GM19452 (cell line): ENCODE measurements around the gene TBX18.

Experiments used
- ATAC-seq: cut with Tn5 transposase; IDR thresholded peaks from one replicate; pipeline ENCODE4 v1.9.1; 2021; ENCODE audit not compliant: unreplicated experiment

Gene TBX18

DNA sequence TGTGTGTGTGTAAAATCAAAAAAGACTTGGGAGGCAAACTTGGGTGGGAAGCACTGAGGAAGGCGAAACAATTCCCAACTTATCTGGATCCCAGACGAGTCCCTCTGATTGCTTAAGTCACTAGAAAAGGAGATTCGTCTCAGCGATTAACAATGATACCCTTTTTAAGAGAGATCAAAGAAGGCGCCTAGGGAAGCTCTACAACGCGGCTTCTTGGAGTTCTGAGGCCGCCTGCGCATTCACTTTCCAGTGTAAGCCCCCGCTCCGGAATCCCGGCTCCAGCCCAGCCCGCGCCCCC, 8.7 kb upstream of the TBX18 start:
- ATAC-seq: no peak

DNA sequence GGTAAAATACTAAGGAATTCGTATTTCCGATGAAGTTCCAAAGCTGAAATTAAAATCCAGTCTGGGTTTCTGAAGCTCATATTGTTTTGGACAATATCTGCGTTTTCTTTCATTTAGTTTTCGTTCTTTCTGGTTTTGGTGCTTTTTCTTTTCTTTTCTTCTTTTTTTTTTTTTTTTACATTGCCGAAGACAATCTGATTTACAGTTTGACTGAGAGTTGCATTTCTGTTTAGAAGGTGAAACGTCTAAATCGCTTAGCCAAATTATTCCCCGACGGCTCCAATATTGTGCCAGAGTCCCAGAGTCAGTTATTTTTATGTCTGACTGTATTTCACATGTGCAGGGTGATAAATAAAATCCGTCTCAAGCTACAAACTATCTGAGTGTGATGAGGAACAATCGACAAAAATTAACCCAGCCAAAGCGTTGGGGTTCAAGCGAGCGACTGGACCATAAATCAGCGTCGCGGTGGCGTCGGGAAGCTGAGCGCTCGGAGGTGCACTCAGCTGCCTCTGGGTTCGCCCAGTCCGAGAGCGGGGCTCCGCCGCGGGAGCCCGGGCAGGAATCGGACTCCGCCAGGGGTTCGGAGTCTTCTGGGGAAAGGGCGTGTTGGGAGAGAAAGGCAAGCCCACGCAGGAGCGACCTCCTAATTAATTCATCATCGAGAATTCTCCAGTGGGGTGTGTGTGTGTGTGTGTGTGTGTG, 8.2 kb upstream of the TBX18 start:
- no peak for ATAC-seq

DNA sequence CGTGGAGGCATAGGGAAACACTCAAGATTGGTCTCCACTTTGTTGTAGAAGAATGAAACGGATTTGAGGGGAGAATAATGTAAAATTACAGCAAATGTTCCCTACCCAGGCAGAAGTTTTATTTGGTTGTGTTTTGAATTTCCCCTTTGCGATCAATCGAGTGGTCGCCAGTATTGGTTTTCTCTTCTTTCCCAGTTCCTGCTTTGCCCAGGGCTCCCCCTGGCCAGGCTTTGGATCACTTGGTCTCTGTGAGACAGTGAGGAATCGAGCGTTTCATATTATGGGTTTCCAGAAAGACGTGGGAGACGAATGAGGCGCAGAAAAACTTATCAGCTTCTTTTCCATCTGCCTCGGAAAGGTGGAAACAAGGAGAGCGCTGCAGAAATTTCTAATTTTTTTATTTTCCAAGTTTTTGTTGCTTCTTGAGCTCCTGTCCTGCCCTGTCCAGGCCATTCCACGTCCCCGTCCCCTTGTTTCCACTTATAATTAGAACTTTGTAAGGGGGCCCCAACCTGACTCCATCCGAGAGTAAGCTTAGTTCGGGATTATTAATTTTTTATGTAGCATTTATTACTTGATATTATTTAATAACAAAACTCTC, 7.5 kb upstream of the TBX18 start:
- ATAC-seq: no peak

DNA sequence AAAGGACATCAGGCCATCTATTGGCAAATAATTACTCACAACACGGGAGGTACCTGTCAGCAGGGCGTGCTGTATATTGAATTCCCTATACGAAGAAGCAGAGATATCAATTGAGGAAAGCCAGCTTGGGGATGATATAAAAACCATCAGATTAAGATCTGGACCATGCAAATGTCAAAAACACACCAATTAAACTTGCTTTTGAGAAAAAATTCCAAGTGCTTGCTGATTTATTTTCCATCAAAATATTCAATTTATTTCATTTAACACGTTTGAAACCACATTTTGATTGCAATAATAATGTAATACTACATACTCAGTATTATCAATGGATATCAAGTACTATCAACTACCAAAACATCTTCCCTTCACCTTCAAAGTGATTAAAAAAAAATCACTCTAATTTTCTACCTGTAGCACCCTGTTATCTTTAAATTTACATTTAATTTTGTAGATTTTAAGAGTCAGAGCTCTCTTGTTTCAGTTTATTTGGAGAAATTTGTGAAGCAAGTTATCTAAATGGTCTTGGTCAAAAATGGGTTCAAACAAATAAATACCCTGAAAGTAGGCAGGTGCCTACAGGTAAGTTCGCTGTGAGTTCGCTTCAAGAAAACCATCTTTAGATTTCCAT, 6.8 kb upstream of the TBX18 start:
- ATAC-seq: no peak

DNA sequence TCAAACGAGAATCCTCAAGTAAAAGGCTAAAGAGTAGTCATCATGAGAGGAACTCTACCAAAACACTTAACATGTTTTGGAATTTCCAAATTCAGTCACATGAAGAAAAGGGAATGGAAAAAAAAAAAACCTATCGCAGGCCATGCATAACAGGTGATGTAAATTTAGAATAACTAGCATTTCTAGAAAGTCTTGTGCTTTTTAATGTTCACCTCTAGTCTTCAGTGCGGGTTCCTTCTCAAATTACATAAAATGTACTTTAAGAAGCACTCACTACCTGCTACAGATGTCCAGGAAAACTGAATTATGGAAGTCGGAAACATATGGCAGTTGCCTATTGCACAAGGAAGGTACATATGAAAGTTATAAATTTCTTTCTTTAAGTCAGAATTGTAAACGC, 6.1 kb upstream of the TBX18 start:
- ATAC-seq: no peak

DNA sequence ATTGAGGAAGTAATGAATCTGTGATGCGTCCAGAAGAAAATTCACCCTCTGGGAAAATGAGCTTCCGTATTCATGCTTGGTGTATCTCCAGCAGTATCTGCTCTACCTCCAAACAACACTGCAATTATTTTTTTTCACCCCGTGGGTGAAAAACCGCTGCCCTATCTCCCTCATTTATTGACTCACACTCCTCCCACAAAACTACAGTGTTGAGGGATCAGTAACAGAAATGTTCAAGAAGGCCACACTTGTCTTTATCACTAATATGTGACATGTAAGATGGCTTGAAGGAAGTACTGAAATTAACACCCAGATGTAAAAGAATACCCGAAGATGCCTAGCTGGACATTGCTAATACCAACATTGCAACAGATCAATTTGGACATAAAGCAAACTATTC, 4.9 kb upstream of the TBX18 start:
- no peak for ATAC-seq

DNA sequence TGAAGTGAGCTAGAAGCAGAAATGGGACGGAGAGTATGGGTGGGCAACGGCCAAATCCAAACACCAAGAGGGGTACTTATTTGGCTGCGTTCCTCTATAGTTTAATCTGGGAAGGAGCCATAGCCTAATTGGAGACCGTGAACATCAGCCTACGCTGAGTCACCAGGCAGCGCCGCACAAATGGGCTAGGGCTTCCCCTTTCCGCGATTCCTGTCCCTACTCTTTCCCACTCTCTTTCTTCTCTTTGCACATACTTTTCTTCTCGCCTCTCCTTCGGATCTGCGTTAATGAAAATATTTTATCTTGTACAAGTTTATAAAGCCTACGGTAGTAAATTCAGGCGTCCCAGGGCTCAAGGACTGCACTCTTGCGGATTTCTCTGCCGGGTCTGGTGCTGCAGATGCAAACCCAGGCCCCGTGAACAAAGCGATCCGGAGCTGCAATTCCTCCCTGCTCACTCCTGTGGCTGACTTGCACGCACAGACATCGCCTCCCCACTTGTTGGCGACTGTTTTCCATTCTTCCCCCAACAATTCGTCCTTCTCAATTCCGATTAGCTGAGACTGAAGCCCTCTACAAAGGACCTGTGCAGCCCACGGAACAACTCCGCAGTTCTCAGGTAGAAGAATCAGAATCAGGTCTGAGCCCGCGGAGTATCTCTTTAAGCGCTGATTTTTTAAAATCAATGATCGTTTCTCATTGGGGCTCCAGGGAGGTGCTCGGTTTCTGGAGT, 4.2 kb upstream of the TBX18 start:
- ATAC-seq: no peak

DNA sequence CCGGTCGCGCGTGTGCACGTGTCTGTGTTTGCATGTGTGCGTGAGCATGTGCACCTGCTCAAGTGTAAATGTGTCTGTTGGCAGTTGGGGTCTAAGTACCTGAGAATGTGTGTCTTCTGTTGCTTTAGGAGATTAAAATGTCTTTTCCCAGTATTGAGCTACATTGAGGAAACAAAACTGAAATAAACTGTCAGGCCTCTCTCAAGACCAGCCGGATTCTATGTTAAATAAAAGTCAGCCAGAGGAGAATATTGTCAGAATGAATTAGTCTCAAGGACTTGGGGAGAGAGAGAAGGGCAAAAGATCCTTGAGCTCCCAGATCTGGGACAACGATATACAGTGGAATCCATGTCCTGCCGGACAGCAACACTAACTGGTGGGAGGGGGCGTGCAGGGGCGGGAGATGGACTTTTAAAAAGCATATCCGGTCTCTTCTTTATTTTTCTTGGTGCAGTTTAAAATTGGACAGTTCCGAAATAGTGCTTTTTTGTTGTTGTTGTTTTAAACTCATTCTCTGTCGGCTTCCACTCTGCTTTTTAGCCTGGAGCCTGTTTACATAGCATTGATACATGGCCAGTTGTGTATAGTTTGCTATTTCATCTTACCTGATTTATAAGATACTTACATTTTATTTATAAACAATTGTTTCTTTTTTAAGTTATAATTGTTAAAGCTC, 3.3 kb upstream of the TBX18 start:
- no peak for ATAC-seq

DNA sequence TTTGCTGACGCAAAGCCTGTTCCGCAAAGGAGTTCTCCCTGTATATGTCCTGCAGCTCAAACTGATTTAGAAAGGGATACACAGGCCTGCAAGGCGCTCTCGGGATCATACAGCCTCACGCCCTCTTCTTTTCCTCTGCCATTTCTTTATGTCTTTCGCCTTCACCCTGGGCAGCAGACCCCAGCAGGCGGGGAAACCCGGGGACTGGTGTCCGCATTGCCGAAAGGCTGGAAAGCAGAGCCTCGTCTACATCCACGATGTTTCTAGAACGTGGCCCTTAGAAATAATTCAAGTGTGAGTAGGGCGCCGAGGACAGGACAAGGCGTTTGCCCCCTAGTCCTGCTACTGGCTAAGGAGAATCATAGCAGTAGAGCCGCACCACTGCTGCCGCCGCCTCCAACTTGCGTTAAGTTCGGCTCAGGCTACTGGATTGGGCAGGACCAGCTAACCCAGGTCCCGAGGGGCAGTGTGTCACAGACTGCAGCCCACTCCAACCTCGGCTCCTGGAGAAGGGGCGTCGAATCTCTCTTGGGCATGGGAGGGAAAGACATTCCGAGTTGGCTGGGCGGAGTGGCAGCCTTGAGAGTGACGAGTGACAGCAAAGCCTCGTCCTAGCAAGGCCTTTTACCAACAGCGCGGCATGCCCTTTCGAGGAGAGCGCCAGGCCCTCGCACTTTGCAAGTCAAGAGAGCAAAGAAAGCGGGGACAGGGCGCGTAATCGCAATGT, 2.6 kb upstream of the TBX18 start:
- no peak for ATAC-seq

DNA sequence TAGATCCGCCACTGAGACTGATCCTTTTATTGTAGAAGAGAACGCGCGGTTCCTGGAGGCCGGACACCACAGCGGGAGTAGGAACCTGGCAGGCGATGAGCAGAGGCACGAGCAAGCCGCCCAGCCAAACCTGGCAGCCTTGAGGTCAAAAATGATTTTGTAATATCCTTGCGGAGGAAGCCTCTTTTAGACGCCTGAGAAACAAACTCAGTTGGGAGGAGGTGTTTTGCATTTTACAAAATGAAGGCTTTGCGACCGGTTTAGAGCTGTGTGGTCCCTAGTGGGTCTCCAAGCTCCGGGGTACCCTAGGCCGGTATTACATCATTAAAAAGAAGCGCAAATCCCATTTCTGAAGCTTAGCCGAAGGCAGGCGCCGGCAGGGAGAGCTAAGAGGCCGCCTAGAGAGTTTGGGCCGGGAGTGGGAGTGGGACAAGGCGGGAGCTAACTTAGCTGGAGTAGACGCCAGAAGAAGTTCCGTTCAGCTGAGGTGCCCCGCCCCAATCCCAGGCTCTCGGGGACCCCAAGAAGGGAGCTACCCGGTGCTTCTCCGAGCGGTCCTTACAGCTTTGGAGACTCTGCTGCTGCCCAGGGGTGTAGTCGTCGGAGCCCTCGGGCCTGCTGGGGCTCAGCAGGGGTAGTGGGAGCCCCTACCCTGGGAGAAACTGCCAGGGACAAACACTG, 1.9 kb upstream of the TBX18 start:
- no peak for ATAC-seq

DNA sequence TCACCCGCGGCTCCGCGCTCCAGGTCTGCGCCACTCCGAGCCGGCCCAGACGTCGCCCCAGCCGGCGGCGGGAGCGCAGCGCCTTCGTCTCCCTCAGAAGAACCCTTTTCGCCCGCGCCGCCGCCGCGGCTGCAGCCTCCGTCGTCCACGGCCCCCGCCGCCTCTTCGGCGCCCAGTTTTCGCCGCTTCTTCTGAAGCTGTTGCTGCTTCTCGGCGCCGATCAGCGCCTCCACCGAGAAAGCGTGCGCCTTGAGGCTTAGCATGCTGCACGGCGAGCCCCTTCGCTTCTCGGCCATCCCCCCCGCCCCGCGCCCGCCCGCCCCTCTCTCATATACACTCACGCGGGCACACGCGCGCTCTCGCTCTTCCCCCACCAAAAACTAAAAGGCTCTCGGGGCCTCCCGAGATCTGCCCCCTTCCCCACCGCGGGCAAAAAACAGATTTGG, 489 bp downstream of the TBX18 start:
- ATAC-seq: no peak

DNA sequence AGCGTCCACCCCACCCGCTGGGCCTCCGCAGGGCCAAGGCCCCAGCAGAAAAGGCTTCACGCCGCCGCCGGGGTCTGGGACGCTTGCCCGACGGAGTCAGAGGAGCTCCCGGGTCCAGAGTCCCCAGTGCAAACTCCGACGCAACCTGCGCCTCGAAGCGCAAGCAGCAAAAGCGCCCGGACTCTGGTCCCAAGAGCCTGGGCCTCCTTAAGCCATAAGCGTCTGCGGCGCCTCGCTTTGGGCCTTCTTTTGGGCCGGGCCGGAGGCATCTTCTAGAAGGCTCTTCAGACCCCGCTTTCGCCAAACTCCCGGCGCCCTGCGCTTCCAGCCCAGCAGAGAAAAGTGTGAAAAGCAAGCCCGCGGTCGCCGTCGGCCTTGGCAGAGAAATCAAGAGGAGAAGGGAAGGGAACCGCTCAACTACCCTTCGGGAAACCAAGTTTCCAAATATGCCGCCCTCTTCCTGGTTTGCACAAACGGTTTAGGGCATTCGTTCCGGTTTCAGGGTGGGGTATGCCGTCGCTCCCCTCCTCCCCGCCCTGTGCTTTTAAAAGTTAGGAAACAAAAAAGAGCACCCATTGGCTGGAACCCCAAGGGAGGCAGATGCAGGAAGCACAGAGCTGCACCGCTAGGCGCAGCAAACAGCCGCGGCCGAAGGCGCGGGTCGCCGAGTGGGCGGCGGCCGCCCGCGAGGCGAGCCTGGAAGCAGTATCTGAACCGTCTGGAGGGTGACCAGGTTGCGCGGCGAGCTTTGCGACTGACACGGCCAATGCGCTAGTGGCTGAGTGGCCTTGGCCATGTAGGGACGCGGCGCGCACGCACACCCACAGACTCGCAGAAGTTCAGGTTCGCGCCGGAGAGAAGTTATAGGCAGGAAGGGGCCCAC, 1.2 kb downstream of the TBX18 start:
- no peak for ATAC-seq

DNA sequence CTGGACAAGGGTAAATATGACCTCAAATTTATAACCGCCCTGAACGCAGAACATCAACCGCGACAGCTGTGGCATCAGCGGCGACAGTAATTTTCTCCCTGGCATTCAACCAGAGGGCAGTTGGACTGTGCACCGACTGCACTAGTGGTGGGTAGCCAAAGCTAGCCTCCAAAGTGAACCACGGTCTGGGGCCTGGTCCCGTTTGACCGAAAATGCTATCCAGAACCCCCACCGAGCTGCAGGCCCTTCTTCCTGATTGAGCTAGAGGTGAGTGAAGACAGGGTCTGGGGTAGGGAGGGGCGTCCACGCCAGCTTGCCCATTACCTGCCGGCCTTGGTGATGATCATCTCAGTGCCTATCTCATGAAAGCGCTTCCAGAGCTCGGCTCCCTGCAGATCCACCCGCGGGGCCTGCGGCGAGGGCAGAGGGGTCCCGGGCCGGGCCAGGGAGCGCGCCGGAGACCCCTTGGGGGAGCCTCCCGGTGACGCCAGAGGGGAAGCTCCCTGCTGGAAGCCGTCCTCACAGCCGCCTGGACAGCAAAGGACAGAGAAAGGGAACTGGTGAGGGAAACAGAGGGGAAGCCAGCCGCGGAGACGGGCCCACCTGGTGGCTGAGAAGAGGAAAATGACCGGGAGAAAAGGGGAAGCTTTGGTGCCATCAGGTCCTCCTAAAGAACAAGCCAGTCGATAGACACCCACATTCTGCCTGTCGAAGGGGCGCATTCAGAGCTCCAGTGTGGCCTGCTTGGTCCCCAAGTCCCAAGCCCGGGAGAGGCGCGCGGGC, 2.0 kb downstream of the TBX18 start:
- ATAC-seq: no peak

DNA sequence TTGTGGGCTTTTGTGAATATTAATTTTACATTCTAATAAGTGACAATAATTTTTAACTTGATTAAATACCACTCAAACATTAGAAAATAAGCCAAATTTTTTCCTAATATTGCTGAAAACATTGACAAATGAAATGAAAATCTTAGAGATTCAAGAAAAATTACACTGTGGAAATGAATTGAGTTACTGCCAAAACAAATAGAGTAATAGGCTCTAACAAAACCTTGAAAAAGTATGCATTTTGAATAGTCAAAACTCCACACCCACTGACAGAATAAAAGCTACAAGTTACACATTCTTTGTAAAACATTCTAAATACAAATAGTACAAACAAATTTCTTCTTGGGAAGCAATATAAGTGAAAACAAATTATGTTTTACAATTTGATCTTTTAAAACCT, 5.9 kb downstream of the TBX18 start:
- ATAC-seq: no peak

DNA sequence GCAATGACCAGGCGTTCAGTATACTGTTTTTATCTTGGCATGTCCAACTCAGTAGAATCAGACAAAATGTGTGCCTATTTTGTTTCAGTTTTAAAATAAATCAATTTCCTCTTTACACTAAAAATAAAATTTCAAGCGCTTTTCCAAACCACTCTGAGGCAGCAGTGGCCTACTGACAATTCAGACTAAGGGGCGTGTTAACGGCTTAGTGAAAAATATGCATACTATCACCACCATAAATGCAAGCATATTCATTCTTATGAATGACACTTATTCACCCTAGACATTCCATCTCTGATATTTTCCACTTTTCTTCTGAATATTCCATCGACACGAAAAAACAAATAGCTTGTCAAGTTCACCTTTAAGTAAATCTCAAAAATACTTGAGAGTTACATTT, 7.5 kb downstream of the TBX18 start:
- ATAC-seq: no peak

DNA sequence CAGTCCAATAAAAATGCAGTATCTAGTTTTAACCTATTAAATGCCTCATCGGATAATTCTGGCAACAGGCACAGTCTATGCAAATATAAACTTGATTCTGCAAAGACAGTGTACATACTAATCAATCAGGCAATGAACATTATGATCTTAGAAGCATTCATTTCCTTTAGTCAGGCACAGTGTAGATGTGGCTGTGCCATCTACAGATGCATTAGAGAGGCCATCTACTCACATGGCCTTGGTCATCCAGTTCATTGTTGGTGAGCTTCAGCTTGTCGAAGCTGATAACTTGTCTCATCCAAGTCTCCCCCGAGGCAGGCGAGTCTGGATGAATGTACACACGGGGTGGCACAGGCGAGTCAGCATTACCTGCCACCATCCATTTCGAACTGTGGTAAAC, 7.9 kb downstream of the TBX18 start:
- ATAC-seq: no peak

DNA sequence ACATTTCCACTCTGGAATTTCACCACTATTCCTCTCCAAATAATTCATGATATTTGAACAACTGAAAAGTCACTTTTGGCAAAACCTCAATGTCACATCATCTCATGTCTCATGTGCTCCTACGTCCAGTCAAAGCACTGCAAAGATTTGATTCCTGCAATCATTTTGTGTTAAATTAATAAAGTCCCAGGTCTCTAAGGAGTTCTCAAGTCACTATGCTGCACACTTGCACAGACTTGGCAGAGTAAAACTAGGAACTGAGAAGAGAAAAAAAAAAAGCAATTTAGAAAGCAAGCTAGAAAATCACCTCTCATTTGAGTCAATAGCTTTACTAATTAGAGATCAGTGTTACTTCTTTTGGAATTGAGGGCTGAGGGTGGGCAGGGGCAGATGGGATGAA, 11.2 kb downstream of the TBX18 start:
- no peak for ATAC-seq

DNA sequence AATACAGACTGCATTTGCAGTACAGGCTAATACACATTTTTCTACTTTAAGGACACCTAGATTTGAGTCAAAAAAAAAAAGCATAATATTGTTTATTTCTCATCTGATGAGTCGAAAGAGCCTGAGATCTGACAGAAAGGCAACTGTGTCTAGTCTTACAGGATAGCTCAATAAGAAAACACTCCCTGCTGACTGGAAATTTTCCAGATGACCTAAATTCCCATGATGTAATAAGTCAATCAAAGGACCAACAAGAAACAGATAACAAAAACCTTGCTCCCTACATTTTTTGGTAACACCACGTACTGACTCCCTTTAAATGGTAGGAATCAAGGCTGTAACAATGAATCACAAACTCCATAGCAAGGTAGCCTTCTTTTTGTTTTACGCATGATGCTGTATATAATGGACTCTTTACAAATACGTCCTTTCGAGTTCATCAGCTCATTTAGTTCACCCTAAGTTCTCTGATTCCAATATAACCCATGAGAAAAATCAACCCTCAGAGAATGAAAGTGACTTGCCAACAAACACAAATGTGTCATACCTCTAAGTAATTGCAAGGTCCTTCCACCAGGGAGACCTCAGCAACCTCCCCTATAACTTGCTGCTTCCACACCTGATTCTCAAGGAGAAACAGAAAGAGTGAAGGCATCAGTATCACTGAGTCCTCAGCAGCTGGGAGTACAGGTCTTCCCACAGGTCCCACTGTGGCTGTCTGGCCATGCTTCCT, 12.1 kb downstream of the TBX18 start:
- ATAC-seq: no peak
